ENCODE data around the gene LRRN3. TPM values are rescaled to one million over a fixed set of nuclear protein-coding genes. Genes with fewer than 3 reads are reported as not detected.

LRRN3 gene
- total and polyA plus RNA-seq, 10 of the 15 experiments (the other 5 are each of a cell fraction or from before 2014, with no cell fraction given): 0.02 to 0.24 (median 0.11) TPM; not detected in 3

GRCh38 chr7:111113263-111114017 lies 22.5 kb downstream of the LRRN3 start (continued):
- TF ChIP-seq ZNF592 (IDR thresholded peaks at IDR 0.05): no peak
- TF ChIP-seq ELK1 (IDR thresholded peaks at IDR 0.05; ENCODE audit: low read depth, low read length): no peak
- TF ChIP-seq ZZZ3 (IDR thresholded peaks at IDR 0.05; ENCODE audit: control insufficient read depth, insufficient read length, low read depth): no peak
- TF ChIP-seq BACH1 (IDR thresholded peaks at IDR 0.05; ENCODE audit: borderline replicate concordance): no peak
- TF ChIP-seq MYC (IDR thresholded peaks at IDR 0.05; ENCODE audit: insufficient read depth, insufficient read length, insufficient replicate concordance, low read length, severe bottlenecking): no peak
- no peak for TF ChIP-seq HDGF (IDR thresholded peaks at IDR 0.05)
- no peak for TF ChIP-seq ESRRA (IDR thresholded peaks at IDR 0.05; ENCODE audit: low read length)
- TF ChIP-seq BMI1 (IDR thresholded peaks at IDR 0.05; ENCODE audit: borderline replicate concordance): no peak
- no peak for TF ChIP-seq NRF1 (conservative IDR thresholded peaks at IDR 0.05; ENCODE audit: low read depth, low read length)
- no peak for TF ChIP-seq SIX5 (IDR thresholded peaks at IDR 0.05; ENCODE audit: low read depth, low read length, severe bottlenecking)
- no peak for TF ChIP-seq FOXK2 (IDR thresholded peaks at IDR 0.05)
- TF ChIP-seq RELA (IDR thresholded peaks at IDR 0.05; ENCODE audit: borderline replicate concordance, partially characterized antibody): peak; percentile 29
- TF ChIP-seq PBX3 (IDR thresholded peaks at IDR 0.05; ENCODE audit: insufficient replicate concordance, low read depth, low read length): peak; percentile 34
- TF ChIP-seq ZNF217 (IDR thresholded peaks at IDR 0.05): no peak
- TF ChIP-seq ZBED1 (IDR thresholded peaks at IDR 0.05; ENCODE audit: borderline replicate concordance): no peak
- TF ChIP-seq RUNX3 (IDR thresholded peaks at IDR 0.05; ENCODE audit: low read length): no peak
- TF ChIP-seq KAT2A (conservative IDR thresholded peaks at IDR 0.05; ENCODE audit: control insufficient read depth, low read depth, low read length): no peak
- TF ChIP-seq LARP7 (IDR thresholded peaks at IDR 0.05): no peak
- TF ChIP-seq PML (IDR thresholded peaks at IDR 0.05; ENCODE audit: low read length): no peak
- TF ChIP-seq YBX1 (IDR thresholded peaks at IDR 0.05): no peak
- no peak for TF ChIP-seq ZNF384 (IDR thresholded peaks at IDR 0.05; ENCODE audit: borderline replicate concordance, low read depth, low read length)
- TF ChIP-seq ZSCAN29 (IDR thresholded peaks at IDR 0.05): 0 out of 2 replicates have a peak, but pooled peaks have one; percentile 69
- TF ChIP-seq BRCA1 (IDR thresholded peaks at IDR 0.05; ENCODE audit: low read depth, low read length): no peak
- no peak for TF ChIP-seq POU2F2 (IDR thresholded peaks at IDR 0.05; ENCODE audit: borderline replicate concordance, low read depth, low read length)
- TF ChIP-seq GATAD2B (conservative IDR thresholded peaks at IDR 0.05; ENCODE audit: low read depth): no peak
- TF ChIP-seq RAD51 (IDR thresholded peaks at IDR 0.05): no peak
- TF ChIP-seq SMARCA5 (IDR thresholded peaks at IDR 0.05): no peak
- no peak for TF ChIP-seq PAX8 (IDR thresholded peaks at IDR 0.05)

Data from GM12878 (cell line).